Activated CD4-positive, alpha-beta memory T cell treated with anti-CD3 and anti-CD28 coated beads, Interleukin-2, amount 10 ng/mL, durations not matched to agents 7 days and 5 days (primary cell): Measurements from ENCODE around the gene SLC35F1. TPM values are rescaled to one million over a fixed set of nuclear protein-coding genes. Genes with fewer than 3 reads are reported as not detected.

ENCODE experiments used
- CTCF ChIA-PET: fragments of 350-600 bp; sonication (Branson Sonifier 250); formaldehyde crosslinking; loops from one replicate; lab custom pipeline; 2021; ENCODE audit warnings: antibody characterized with exemption, inconsistent platforms; lab: Charles Lee
- POLR2A ChIA-PET: fragments of 350-600 bp; sonication (Branson Sonifier 250); formaldehyde crosslinking; loops from one replicate; lab custom pipeline; 2021; ENCODE audit warnings: antibody characterized with exemption; lab: Charles Lee
- DNase-seq: peaks from one replicate; pipeline ENCODE4 v3.0.0-alpha.2; 2020
- H3K27ac Mint-ChIP-seq: one replicate; pipeline ENCODE4 v1.8.0; 2021; ENCODE audit warnings: mild to moderate bottlenecking, mixed read lengths
- H3K27me3 Mint-ChIP-seq: one replicate; pipeline ENCODE4 v1.8.0; 2021; ENCODE audit warnings: mixed read lengths
- H3K36me3 Mint-ChIP-seq: one replicate; pipeline ENCODE4 v1.8.0; 2021; ENCODE audit warnings: low read depth, mixed read lengths
- H3K4me1 Mint-ChIP-seq: one replicate; pipeline ENCODE4 v1.8.0; 2021; ENCODE audit warnings: mixed read lengths
- H3K4me3 Mint-ChIP-seq: one replicate; pipeline ENCODE4 v1.8.0; 2021; ENCODE audit warnings: mild to moderate bottlenecking, mixed read lengths
- H3K9me3 Mint-ChIP-seq: one replicate; pipeline ENCODE4 v1.8.0; 2021; ENCODE audit warnings: mixed read lengths
- total RNA-seq, 2 experiments: library from RNA; stranded (reverse); gene quantifications; one replicate each; pipeline ENCODE4 v1.2.3, GENCODE V29; 2021

SLC35F1 gene
- total RNA-seq, 2 experiments from 2014 or later: 0.05 TPM; not detected in 1

GRCh38 chr6:118054082-118054481 is 147.0 kb downstream of the SLC35F1 start:
- Mint-ChIP-seq H3K27ac (no peak overlapping the region), H3K36me3 (no peaks in the 10 kb centered on the region), H3K4me1 (no peaks in the 10 kb centered on the region), H3K9me3 (no peaks in the 10 kb centered on the region), H3K4me3 (no peak overlapping the region), H3K27me3 (no peaks in the 10 kb centered on the region)
- no peak for DNase-seq
- CTCF ChIA-PET: no interaction called here
- POLR2A ChIA-PET: no interaction called here

- no peak overlapping the region for H3K4me3 Mint-ChIP-seq
- H3K36me3 Mint-ChIP-seq: no peaks in the 10 kb centered on the region
- no peaks in the 10 kb centered on the region for H3K9me3 Mint-ChIP-seq
- ChIA-PET POLR2A (no interaction called here), CTCF (no interaction called here)
- no peaks in the 10 kb centered on the region for H3K4me1 Mint-ChIP-seq
- H3K27me3 Mint-ChIP-seq: peaks cover 2% of the 10 kb centered on the region
- no peak overlapping the region for H3K27ac Mint-ChIP-seq
- DNase-seq: no peak
Observed at GRCh38 chr6:118061666-118062065, 154.6 kb downstream of the SLC35F1 start.

- CTCF ChIA-PET: no interaction called here
Observed at GRCh38 chr6:118080547-118080946, 173.5 kb downstream of the SLC35F1 start.

GRCh38 chr6:118083711-118084110 is 176.6 kb downstream of the SLC35F1 start:
- Mint-ChIP-seq H3K4me1 (no peaks in the 10 kb centered on the region), H3K4me3 (no peak overlapping the region), H3K9me3 (no peaks in the 10 kb centered on the region), H3K27me3 (peaks cover 2% of the 10 kb centered on the region), H3K36me3 (no peaks in the 10 kb centered on the region), H3K27ac (no peak overlapping the region)
- CTCF ChIA-PET: no interaction called here
- POLR2A ChIA-PET: no interaction called here
- DNase-seq: no peak

More at GRCh38 chr6:118080547-118080946, 173.5 kb downstream of the SLC35F1 start:
- Mint-ChIP-seq H3K27me3 (no peaks in the 10 kb centered on the region), H3K4me1 (no peaks in the 10 kb centered on the region), H3K4me3 (no peak overlapping the region), H3K27ac (no peak overlapping the region), H3K9me3 (no peaks in the 10 kb centered on the region), H3K36me3 (no peaks in the 10 kb centered on the region)
- no peak for DNase-seq
- POLR2A ChIA-PET: no interaction called here

- H3K4me3 Mint-ChIP-seq: no peak overlapping the region
- H3K27ac Mint-ChIP-seq: no peak overlapping the region
- no peaks in the 10 kb centered on the region for H3K36me3 Mint-ChIP-seq
- no peak for DNase-seq
- no peaks in the 10 kb centered on the region for H3K4me1 Mint-ChIP-seq
- H3K9me3 Mint-ChIP-seq: no peaks in the 10 kb centered on the region
- ChIA-PET POLR2A (no interaction called here), CTCF (no interaction called here)
- peaks cover 2% of the 10 kb centered on the region for H3K27me3 Mint-ChIP-seq
Observed at GRCh38 chr6:118085665-118086064, 178.6 kb downstream of the SLC35F1 start.

- Mint-ChIP-seq H3K9me3 (no peaks in the 10 kb centered on the region), H3K27ac (no peak overlapping the region), H3K4me3 (no peak overlapping the region), H3K4me1 (no peaks in the 10 kb centered on the region), H3K36me3 (no peaks in the 10 kb centered on the region), H3K27me3 (peaks cover 2% of the 10 kb centered on the region)
- ChIA-PET POLR2A (no interaction called here), CTCF (no interaction called here)
- DNase-seq: no peak
Observed at GRCh38 chr6:118086159-118086558, 179.1 kb downstream of the SLC35F1 start.

- Mint-ChIP-seq H3K4me1 (no peaks in the 10 kb centered on the region), H3K36me3 (no peaks in the 10 kb centered on the region), H3K4me3 (no peak overlapping the region), H3K9me3 (peaks cover 10% of the 10 kb centered on the region), H3K27me3 (no peaks in the 10 kb centered on the region), H3K27ac (no peak overlapping the region)
- POLR2A ChIA-PET: no interaction called here
- DNase-seq: no peak
- CTCF ChIA-PET: no interaction called here
Observed at GRCh38 chr6:118092086-118092485, 185.0 kb downstream of the SLC35F1 start.

- no peak for DNase-seq
- no peak overlapping the region for H3K27ac Mint-ChIP-seq
- CTCF ChIA-PET: no interaction called here
Observed at GRCh38 chr6:118097576-118097975, 190.5 kb downstream of the SLC35F1 start.

GRCh38 chr6:118100717-118101116 is 193.7 kb downstream of the SLC35F1 start:
- Mint-ChIP-seq H3K27ac (no peak overlapping the region), H3K4me1 (no peaks in the 10 kb centered on the region), H3K9me3 (no peaks in the 10 kb centered on the region), H3K27me3 (no peaks in the 10 kb centered on the region), H3K4me3 (no peak overlapping the region), H3K36me3 (no peaks in the 10 kb centered on the region)
- CTCF ChIA-PET: no interaction called here
- POLR2A ChIA-PET: no interaction called here
- DNase-seq: no peak

More at GRCh38 chr6:118097576-118097975, 190.5 kb downstream of the SLC35F1 start:
- Mint-ChIP-seq H3K4me3 (no peak overlapping the region), H3K9me3 (peaks cover 4% of the 10 kb centered on the region), H3K27me3 (no peaks in the 10 kb centered on the region), H3K4me1 (no peaks in the 10 kb centered on the region), H3K36me3 (no peaks in the 10 kb centered on the region)
- POLR2A ChIA-PET: no interaction called here

GRCh38 chr6:118101220-118101619 is 194.2 kb downstream of the SLC35F1 start:
- ChIA-PET POLR2A (no interaction called here), CTCF (no interaction called here)
- H3K36me3 Mint-ChIP-seq: no peaks in the 10 kb centered on the region
- H3K4me1 Mint-ChIP-seq: no peaks in the 10 kb centered on the region
- H3K27me3 Mint-ChIP-seq: no peaks in the 10 kb centered on the region
- no peaks in the 10 kb centered on the region for H3K9me3 Mint-ChIP-seq
- no peak overlapping the region for H3K4me3 Mint-ChIP-seq
- no peak overlapping the region for H3K27ac Mint-ChIP-seq
- DNase-seq: no peak

GRCh38 chr6:118101831-118102345 is 194.8 kb downstream of the SLC35F1 start:
- Mint-ChIP-seq H3K36me3 (no peaks in the 10 kb centered on the region), H3K27me3 (no peaks in the 10 kb centered on the region), H3K4me1 (no peaks in the 10 kb centered on the region), H3K4me3 (no peak overlapping the region), H3K9me3 (no peaks in the 10 kb centered on the region), H3K27ac (no peak overlapping the region)
- ChIA-PET CTCF (no interaction called here), POLR2A (no interaction called here)
- DNase-seq: no peak

GRCh38 chr6:118102401-118102800 is 195.3 kb downstream of the SLC35F1 start:
- Mint-ChIP-seq H3K27ac (no peak overlapping the region), H3K27me3 (no peaks in the 10 kb centered on the region), H3K36me3 (no peaks in the 10 kb centered on the region), H3K9me3 (no peaks in the 10 kb centered on the region), H3K4me3 (no peak overlapping the region), H3K4me1 (no peaks in the 10 kb centered on the region)
- no peak for DNase-seq
- ChIA-PET POLR2A (no interaction called here), CTCF (no interaction called here)

- CTCF ChIA-PET: no interaction called here
Observed at GRCh38 chr6:118103381-118104146, 196.5 kb downstream of the SLC35F1 start.

More at GRCh38 chr6:118103381-118104146, 196.5 kb downstream of the SLC35F1 start:
- H3K36me3 Mint-ChIP-seq: no peaks in the 10 kb centered on the region
- POLR2A ChIA-PET: no interaction called here
- no peak overlapping the region for H3K4me3 Mint-ChIP-seq
- DNase-seq: no peak
- H3K27ac Mint-ChIP-seq: no peak overlapping the region
- no peaks in the 10 kb centered on the region for H3K4me1 Mint-ChIP-seq
- no peaks in the 10 kb centered on the region for H3K27me3 Mint-ChIP-seq
- H3K9me3 Mint-ChIP-seq: no peaks in the 10 kb centered on the region
